HG03469 (cell line): ENCODE data around the gene RNLS.

Source experiments
- ATAC-seq: cut with Tn5 transposase; IDR thresholded peaks from one replicate; pipeline ENCODE4 v1.9.1; 2021; ENCODE audit warnings: mild to moderate bottlenecking, moderate library complexity, moderate number of reproducible peaks; ENCODE audit not compliant: unreplicated experiment

RNLS gene

DNA sequence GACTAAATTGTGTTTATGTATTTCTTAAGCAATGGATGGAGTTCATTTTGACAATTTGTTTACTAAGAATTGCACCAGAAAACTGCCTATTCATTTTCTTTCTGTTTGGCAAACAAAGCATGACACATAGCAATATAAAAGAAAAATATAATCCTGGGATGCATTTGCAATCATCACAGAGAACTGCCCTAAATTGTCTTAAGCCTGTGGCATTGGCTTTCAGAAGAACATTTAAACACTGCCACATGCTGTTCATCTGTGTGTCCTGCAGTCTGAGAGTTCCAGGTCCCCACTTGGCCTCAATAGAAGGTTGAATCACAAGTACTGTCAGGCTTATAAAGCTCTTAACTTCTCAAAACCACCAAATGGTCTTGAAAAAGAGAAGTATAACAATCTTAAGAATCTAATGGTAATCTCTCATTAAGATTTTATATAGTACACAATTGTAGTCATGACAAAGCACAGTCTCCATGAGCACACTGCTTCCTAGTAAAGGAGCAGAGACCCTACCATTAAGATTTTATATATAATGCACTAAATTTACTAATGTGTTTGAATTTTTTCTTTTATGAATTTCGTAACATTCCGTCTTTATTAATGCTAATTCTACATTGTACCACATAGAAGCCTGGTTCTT, 29.9 kb downstream of the RNLS start:
- peak; percentile 71 for ATAC-seq

DNA sequence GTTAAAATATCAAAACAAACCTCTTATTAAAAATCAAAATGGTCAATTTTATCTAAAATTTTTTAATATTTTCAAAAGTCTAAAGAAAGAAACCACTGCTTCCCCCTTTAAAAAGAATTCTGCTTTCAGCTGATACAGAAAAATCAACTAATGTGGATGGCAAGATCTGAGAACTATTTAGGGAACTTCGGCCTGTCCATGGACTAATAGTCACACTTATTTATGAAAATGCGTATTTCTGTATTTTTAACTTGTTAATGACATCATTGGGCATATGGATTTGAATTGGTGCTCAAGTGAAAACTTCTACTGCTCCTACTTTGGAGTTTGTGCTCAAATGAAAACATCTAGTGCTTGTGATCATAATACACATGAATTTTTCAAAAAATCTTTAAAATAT, 31.9 kb downstream of the RNLS start:
- ATAC-seq: no peak

DNA sequence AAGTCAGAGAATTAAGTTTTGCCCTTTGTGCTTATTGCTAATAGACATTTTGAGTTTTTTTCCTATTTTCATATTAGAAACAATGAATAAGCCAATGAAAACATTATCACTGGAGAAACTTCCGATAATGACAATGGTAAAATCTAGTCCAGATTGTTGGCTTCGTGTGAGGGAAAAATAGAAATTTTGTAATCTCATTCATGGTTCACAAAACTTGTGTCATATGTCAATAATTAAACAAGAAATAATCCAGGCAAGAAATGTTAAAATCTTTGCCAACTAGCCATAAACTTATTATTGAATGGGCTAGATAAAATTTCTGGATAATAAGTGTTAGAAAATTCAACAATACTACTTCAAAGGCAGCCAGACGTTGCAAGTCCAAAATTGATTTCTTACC, 36.6 kb downstream of the RNLS start:
- no peak for ATAC-seq

DNA sequence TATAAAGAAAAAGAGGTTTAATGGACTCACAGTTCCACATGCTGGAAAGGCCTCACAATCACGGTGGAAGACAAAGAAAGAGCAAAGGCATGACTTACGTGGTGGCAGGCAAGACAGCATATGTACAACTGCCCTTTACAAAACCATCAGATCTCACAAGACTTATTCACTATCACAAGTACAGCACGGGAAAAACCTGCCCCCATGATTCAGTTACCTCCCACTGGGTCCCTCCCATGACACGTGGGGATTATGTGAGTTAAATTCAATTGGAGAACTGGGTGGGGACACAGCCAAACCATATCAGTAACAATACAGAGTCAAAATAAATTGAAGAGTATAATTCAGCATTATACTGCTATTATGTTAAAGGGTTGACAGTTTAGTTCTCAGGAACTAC, 37.8 kb downstream of the RNLS start:
- no peak for ATAC-seq

DNA sequence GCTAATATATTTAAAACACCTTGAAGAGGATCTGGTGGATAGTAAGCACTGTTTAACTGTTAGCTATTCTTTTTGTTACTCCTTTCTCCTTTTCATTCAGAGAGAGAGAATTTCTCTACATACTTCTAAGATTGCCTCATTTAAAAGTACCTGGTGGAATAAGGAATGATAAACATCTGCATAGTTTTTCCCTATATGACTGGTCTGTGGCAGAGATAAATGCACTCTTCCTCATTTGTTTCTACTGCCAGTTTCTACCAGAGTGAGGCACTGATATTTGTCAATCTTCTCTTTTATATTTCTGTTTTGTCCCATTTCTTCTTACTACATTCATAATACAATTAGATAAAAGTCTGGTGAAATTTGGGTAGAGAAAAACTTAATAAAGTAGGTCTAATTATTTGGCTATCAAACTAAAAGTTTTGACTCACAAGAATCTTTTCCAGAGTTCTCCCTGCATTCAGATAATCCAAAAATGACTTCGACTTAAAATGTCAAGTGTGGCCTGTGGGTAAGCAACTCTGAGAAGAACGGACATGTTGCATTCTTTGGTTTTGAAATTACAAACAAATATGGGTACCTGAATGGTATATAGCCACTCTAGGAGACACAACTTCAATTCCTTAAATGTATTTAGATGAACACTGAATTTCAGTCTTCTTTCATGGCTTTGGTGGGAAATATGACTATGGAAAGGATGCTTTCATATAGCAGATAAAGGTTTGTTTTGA, 38.8 kb downstream of the RNLS start:
- ATAC-seq: no peak

DNA sequence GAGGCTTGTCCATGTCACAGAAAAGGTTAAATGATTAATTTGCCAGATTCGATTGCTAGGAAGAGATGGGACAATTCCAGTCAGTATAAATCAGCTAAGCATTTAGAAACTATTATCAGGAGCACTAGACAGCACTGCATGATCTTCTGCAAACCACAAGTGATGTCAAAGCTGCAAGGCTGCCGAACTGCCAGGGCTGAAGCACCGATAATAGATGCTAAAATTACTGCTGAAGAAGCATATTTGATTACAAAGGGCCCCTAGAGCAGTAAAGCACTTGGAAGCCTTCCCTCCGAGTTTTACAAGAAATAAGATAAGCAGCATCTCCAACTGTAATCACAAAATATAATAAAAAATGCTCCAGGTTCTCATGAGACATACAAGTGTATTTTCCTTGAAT, 40.6 kb downstream of the RNLS start:
- ATAC-seq: no peak

DNA sequence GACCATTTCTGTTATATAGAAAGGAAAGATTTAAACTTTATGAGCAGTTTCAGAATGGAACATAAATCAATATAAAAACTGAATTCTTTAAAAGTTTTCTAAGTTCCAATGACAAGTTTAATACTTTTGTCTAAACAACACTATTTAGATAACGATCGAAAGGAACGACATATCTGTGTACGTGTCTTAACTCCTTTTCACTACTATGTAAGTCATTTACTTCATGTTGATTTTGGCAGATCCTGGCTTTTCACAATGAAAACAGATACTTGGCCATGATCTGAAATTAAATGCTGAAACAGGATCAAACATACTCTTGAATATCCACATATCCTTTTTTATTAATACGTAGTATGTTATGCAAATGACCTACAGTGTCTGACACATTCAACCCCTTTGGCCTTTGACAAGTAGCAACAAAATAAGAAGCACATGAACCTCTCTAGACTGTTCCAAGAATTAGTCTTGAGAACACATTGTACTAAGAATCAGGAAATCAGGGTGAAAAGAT, 41.9 kb downstream of the RNLS start:
- ATAC-seq: no peak

DNA sequence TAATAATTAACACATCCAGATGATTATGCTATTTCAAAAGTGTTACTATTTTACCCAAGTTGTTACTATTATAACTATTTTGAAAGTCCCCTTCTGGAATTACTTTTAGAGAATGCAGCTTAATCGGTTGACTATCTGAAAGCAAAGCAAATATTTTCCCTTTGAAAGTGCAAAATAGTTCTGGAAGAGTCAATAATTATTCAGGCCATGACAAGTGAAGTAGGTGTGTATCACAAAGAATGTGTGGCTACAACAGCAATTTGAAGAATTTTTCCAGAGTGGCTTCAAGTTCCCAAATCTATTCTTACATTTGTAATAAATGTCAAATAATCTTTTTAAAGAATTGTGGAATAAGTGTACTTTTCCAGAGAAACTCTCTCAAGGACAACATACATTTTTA, 42.8 kb downstream of the RNLS start:
- no peak for ATAC-seq

DNA sequence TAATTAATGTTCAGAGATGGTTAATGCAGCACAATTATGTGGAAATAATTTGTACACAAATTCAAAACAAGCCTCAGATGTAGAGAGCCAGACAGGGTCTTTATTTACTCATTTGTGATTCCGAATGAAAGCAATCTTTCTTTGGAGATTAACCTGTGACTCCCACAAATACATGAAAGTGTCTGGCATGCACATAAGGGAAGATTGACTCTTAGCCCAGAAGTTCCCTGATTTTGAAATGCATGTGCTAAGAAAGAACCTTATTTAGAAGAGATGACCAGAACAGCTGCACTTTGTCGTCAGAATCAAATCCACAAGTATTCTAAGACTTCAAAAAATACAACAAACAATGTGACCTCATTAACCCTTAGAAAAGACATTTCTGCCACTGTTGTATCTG, 45.1 kb downstream of the RNLS start:
- no peak for ATAC-seq

DNA sequence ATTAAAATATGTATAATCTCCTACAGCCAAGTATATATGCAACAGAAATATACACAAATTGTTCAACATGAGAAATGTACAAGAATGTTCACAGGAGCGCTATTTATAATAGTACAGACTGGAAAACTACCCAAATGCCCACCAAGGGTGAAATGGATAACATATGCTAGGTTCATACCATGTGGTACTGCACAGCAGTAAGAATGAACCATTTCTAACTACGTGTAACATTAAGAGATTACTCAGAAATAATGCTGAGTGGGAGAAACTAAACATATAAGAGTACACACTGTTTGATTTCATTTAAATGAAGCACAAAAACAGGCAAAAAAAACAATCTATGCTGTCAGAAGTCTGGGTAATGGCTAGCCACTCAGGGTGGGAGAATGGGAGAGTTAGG, 45.8 kb downstream of the RNLS start:
- no peak for ATAC-seq

DNA sequence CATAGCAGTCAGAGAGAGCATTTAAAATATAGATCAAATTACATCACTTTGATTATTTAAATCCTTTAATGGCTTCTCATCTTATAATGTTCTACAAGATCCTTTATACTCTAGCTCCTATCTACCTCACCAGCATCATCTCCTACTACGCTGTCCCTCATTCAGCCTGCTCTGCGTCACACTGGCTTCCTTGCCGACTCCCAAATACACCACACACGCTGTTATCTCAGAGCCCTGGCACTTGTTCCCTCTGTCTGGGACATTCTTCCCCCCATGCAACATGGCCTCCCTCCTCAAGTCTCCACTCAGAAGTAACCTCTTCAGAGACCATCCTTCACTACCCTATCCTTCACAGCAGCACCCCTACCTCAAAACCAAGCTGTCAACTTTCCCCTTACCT, 46.7 kb downstream of the RNLS start:
- no peak for ATAC-seq

DNA sequence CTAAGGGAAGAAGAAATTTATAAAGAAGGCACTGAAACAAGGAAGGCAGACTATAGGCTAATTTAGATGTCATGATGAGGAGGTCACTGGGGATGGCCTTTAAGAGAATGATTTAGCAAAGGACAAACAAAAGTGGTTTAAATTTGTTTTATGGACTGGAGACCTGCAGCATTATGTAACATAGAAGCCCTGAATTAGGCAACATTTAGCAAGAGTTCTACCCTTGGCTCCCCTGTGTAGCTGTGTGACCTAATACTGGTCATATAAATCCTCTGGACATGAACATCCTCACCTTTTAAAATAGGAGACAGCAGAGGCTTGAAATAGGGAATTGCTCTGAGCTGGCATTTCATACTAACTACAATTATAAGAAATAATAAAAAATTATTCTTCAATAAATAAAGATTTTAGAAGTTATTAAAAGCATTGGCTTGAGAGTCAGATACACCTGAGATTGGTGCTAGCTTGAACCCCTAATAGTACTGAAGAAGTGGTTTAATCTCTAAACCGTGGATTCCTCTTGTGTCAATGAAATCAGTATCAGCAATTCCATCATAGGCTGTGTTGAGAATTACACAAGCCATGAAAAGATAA, 48.9 kb downstream of the RNLS start:
- ATAC-seq: no peak

DNA sequence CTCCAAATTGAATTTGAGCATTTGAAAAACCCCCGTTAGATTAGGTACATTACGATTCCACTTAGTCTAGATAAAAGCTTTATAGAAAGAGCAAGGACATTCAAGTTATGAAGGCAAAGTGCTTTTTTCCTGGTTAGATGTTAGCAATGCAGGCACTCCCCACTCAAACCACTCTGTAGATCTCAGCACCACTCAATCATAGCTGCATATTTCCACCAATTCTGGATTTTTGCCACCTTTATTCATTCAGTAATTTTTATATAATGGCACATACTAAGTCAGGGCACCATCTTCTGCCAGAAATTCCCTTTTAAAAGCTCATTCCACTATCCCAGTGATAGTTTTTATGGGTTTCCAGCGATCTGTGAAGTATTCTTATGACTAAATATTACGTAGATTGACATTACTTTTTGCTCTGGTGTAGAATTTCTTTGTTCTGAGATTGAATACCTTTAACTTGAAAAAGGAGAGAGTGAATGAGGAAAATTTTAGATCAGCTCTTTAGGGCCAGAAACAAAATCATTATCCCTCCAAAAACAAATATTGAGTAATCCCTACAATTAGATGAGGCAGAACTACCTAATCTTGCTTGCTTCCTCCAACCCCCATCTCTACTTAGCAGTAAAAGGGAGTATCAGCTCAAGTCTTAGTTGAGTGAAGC, 51.6 kb downstream of the RNLS start:
- ATAC-seq: no peak

DNA sequence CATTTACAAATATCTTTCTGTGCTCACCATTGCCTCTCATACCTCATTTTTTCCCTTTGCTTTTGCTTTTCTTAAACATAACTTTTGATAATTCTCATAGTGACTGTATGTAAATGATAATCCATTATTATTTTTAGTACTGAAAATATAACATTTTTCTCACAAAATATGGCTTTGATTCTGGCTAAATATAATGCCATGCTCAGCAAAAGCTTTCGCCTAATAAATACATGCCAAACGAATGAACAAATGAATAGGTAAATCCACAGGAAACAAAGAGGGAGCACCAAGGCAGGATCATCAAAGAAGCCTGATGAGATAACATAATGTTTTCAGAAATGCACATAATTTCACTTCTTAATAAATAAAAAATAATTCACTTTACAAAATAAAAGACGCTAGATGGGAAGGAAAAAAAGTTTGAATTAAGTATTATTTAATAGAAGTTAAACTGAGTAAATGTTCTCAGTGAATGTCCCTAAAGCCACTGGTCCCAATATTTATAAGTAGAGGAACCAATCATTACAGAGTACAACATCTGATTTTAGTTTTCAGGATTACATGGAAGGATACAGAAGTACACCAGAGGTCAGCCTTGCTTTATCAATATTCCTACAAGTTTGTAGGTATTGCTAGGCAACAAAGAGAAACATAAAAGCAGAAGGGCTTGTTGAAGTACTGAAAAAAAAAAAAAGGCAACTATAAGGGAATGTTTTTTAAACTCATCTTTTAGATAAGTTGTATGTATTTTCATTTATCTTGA, 52.3 kb downstream of the RNLS start:
- ATAC-seq: no peak

DNA sequence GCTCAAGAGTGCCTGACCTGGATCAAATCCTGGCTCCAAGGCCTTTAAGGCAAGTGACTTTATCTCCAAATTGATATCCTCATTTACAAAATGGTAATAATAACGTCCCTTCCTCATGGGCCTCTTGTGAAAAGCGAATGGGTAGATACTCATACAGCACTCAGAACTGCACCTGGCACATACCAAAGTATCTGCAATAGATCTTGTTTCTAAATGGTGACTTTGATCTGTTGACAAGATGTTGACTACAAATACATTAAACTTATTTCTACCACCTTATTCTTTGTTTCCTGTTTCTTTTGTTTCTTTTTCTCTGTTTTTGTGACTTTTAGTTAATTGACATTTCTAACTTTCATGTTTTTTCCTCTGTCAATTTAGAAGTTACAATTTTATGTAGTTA, 53.0 kb downstream of the RNLS start:
- no peak for ATAC-seq

DNA sequence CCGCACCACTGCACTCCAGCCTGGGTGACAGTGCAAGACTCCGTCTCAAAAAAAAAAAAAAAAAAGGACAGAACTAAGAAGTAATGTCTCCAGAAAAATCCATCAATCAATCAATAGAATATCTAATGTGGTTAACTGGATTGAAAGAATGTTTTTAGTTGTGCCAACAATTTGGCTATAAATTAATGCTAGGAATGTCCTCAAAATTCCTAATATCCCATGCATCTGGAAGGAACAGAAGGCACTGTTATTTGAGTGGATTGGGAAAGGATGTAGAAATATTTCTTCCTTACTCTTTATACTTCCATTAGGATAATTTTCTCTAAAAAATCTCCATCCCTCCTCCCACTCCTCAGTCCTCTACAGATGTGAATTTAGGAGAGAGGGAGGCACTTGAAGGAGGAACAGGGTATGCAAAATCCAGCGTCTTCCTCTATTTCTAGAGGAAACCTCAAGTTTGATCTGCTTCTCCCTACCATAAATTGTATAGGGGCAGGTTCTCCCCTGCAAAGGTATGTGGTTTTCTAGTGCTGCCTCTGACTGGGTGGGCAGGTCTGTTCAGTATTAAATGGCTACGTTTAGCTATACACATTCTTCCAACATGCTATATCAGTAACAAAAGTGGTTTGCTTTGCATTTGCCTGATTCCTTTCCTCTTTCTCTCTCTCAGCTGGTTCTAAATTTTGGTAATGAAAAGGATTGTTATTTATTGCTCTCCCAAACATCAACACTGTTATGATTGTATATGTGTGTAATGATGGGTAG, 54.1 kb downstream of the RNLS start:
- no peak for ATAC-seq

DNA sequence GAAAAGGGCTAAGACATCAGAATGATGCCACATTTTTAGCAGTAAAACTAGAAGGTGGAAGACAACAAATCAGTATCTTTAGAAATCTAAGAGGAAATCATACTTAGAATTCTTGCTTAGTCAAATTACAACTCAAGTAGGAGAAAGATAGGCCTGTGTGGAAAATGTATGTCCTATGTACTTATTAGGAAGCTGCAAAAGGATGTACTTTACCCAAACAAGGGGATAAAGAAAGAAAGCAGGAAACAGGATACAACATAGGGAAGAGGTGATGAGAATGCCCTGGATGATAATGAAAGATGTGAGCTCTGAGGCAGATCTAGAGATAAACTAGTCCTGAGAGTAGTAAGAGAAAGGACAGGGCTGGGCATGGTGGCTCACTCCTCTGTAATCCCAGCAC, 54.9 kb downstream of the RNLS start:
- no peak for ATAC-seq

DNA sequence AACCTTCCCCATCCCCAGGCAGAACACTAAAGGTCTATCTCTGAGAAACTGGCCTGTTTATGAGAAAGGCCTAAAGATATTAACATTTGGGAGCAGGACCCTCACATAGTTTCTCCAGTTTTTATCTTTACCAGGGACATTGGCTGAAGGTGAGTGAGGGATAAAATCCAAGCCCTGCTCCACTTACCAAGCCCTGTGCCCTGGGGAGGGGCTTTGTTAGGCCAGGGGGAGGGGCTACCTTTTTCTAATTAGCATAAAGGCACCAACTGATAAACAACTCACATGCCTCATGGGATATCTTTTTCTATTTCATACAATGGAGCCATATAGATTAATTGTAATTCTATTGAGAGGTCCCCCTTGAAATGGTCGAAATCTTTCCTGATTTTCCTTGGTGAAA, 55.9 kb downstream of the RNLS start:
- ATAC-seq: no peak

DNA sequence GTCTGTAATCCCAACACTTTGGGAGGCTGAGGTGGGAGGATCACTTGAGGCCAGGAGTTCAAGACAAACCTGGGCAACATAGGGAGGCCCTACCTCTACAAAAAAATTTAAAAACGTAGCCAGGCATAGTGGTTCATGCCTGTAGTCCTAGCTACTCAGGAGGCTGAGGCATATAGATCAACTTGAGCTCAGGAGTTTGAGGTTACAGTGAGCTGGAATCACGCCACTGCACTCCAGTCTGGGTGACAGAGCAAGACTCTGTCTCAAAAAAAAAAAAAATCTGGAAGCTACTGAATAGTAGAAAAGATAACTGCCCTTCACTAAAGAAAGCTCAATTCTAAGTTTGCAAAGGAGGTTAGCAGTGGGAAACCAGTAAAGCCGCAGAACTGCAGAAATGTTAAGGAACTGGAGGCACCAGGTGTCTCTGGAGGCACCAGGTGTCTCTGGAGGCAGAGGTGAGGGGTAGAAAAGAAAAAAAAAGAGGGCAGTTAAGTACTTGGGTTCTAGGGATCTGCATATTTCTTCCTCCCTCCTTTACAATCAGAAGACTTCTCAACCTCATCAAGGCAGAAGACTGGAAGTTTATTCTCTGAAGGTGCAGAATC, 56.5 kb downstream of the RNLS start:
- ATAC-seq: no peak
